Stomach smooth muscle (tissue), 2 donors: ENCODE data around the gene AARS2.
A peak's percentile ranks its signal among the peaks of the same experiment; 100 is the strongest.
"Not testable (repeated sequence)": the region's sequence is repeated elsewhere in the genome, so short reads cannot be mapped to it uniquely, and the experiment has no call there.

Experiments
- H3K27ac ChIP-seq: one replicate; pipeline ENCODE4 v1.7.0; 2013; ENCODE audit warnings: mild to moderate bottlenecking, low read length, inconsistent platforms
- H3K27me3 ChIP-seq, 2 donors: one replicate each; pipeline ENCODE4 v1.7.0; 2013; ENCODE audit warnings: low read length in 2 of 2; ENCODE audit not compliant: insufficient read depth in 2 of 2, control insufficient read depth in 1 of 2
- H3K36me3 ChIP-seq, 2 donors: one replicate each; pipeline ENCODE4 v1.7.0; 2013; ENCODE audit warnings: low read length in 2 of 2; ENCODE audit not compliant: control insufficient read depth in 2 of 2, insufficient read depth in 2 of 2
- H3K4me1 ChIP-seq: one replicate; pipeline ENCODE4 v1.7.0; 2013; ENCODE audit warnings: low read length; ENCODE audit not compliant: control insufficient read depth, insufficient read depth
- H3K4me3 ChIP-seq, 2 donors: one replicate each; pipeline ENCODE4 v1.7.0; 2013; ENCODE audit warnings: low read length in 2 of 2
- H3K9ac ChIP-seq, 2 donors: one replicate each; pipeline ENCODE4 v1.7.0; 2013; ENCODE audit warnings: low read length in 2 of 2, mild to moderate bottlenecking in 1 of 2
- H3K9me3 ChIP-seq, 2 donors: one replicate each; pipeline ENCODE4 v1.7.0; 2013; ENCODE audit warnings: low read length in 2 of 2; ENCODE audit not compliant: control insufficient read depth in 2 of 2
- donor health status: healthy.
- donor health status: Pancreatic carcinoma.

Gene AARS2

GRCh38 chr6:44312901-44313788 lies at the start of gene AARS2:
AARS2 (minus strand) TSS chr6:44313347; CDS start chr6:44313323, 24 bp downstream.
- Histone ChIP-seq H3K4me1 (peaks cover 7% of the 10 kb centered on the region), H3K27me3 (no peaks in the 10 kb centered on the region), H3K36me3 (peaks cover 22 to 24% of the 10 kb centered on the region in 2 donors), H3K27ac (peak within 1 kb of the TSS; percentile 64), H3K4me3 (peak within 1 kb of the TSS; percentile 89 to 96), H3K9ac (peak within 1 kb of the TSS; percentile 82 to 89), H3K9me3 (no peaks in the 10 kb centered on the region)

DNA sequence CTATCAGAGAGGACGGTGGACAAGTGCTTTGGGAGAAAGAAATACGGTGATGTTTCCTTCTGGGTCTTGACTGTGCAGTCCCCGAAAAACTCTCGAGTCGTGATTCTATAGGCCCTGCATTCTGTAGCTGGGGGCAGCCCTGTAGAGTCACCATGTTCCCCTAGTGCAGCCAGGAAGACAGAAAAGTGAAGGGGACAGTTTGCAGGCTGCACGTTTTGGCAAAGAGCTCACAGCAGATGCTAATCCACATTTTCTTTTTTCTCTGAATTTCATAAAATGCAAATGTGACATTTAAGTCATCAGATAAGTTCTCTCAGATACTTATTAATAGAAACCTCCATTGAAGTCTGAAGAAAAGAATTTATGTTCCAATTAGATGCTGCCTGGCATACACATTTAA lies 48.8 kb upstream of the AARS2 start:
- Histone ChIP-seq H3K27ac (no peak overlapping the region), H3K9ac (no peak overlapping the region), H3K9me3 (no peaks in the 10 kb centered on the region), H3K4me1 (no peaks in the 10 kb centered on the region), H3K4me3 (no peak overlapping the region), H3K36me3 (no peaks in the 10 kb centered on the region), H3K27me3 (no peaks in the 10 kb centered on the region)

- H3K4me1 ChIP-seq = no peaks in the 10 kb centered on the region
- H3K4me3 ChIP-seq = no peak overlapping the region
- H3K36me3 ChIP-seq = no peaks in the 10 kb centered on the region
- H3K9ac ChIP-seq = no peak overlapping the region
- peaks cover 3 to 4% of the 10 kb centered on the region in 2 donors for H3K9me3 ChIP-seq
- H3K27me3 ChIP-seq = no peaks in the 10 kb centered on the region
- no peak overlapping the region for H3K27ac ChIP-seq
These were observed 46.8 kb upstream of the AARS2 start for GRCh38 chr6:44359973-44360372.

DNA sequence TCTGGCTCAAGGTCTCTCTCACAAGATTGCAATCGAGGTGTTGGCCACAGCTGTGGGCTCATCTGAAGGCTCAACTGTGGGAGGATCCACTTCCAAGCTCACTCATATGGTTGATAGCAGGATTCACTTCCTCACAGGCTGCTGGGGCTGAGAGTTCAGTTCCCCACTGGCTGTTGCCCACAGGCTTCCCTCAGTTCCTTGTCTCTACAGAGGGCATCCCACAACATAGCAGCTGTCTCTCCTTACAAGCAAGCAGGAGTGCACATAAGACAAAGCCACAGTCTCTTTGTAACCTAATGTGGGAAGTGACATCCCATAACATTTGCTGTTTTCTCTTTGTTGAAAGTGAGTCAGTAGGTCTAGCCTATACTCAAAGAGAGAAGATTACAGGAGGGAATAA lies 43.3 kb upstream of the AARS2 start:
- no peaks in the 10 kb centered on the region for H3K4me1 ChIP-seq
- no peaks in the 10 kb centered on the region for H3K36me3 ChIP-seq
- no peak overlapping the region for H3K9ac ChIP-seq
- H3K27me3 ChIP-seq = no peaks in the 10 kb centered on the region
- peaks cover 3 to 4% of the 10 kb centered on the region in 2 donors for H3K9me3 ChIP-seq
- no peak overlapping the region for H3K27ac ChIP-seq
- H3K4me3 ChIP-seq = no peak overlapping the region

GRCh38 chr6:44355640-44356039 lies 42.5 kb upstream of the AARS2 start:
- Histone ChIP-seq H3K27me3 (no peaks in the 10 kb centered on the region), H3K4me1 (no peaks in the 10 kb centered on the region)

GRCh38 chr6:44353336-44353735 lies 40.2 kb upstream of the AARS2 start:
- no peak overlapping the region for H3K27ac ChIP-seq
- H3K27me3 ChIP-seq = no peaks in the 10 kb centered on the region
- H3K4me3 ChIP-seq = no peak overlapping the region
- no peaks in the 10 kb centered on the region for H3K36me3 ChIP-seq
- H3K9me3 ChIP-seq = peaks cover 3 to 4% of the 10 kb centered on the region in 2 donors
- H3K9ac ChIP-seq = no peak overlapping the region
- no peaks in the 10 kb centered on the region for H3K4me1 ChIP-seq

More at GRCh38 chr6:44355640-44356039, 42.5 kb upstream of the AARS2 start:
- Histone ChIP-seq H3K9me3 (peaks cover 3 to 4% of the 10 kb centered on the region in 2 donors), H3K9ac (no peak overlapping the region), H3K4me3 (no peak overlapping the region), H3K36me3 (no peaks in the 10 kb centered on the region), H3K27ac (no peak overlapping the region)

DNA sequence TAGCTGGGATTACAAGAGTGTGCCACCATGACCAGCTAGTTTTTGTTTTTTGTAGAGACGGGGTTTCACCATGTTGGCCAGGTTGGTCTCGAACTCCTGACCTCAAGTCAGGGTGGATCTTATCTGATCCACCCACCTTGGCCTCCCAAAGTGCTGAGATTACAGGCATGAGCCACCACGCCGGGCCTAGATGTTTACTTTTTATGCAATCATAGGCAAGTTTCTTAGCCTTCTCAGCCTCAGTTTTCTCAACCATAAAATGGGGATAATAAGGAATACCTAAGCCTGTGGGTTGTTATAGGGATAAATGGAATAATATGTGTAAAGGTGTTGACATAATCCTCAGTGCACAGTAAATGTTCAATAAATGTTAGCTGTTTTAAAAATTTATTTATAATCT lies 39.1 kb upstream of the AARS2 start:
- H3K36me3 ChIP-seq = no peaks in the 10 kb centered on the region
- no peak overlapping the region for H3K9ac ChIP-seq
- no peaks in the 10 kb centered on the region for H3K4me1 ChIP-seq
- H3K27me3 ChIP-seq = no peaks in the 10 kb centered on the region
- H3K27ac ChIP-seq = no peak overlapping the region
- peaks cover 3 to 4% of the 10 kb centered on the region in 2 donors for H3K9me3 ChIP-seq
- no peak overlapping the region for H3K4me3 ChIP-seq

GRCh38 chr6:44350650-44350994 lies 37.5 kb upstream of the AARS2 start:
- not testable (repeated sequence) for H3K27ac ChIP-seq, H3K4me1 ChIP-seq, H3K4me3 ChIP-seq, H3K36me3 ChIP-seq, H3K9me3 ChIP-seq, H3K9ac ChIP-seq, H3K27me3 ChIP-seq

GRCh38 chr6:44349904-44350649 lies 36.9 kb upstream of the AARS2 start:
- no peak overlapping the region for H3K27ac ChIP-seq
- H3K4me3 ChIP-seq = no peak overlapping the region
- H3K36me3 ChIP-seq = no peaks in the 10 kb centered on the region
- H3K9me3 ChIP-seq = no peaks in the 10 kb centered on the region
- H3K9ac ChIP-seq = no peak overlapping the region
- H3K27me3 ChIP-seq = peaks cover 0 to 3% of the 10 kb centered on the region in 2 donors
- H3K4me1 ChIP-seq = no peaks in the 10 kb centered on the region

GRCh38 chr6:44346818-44347217 lies 33.7 kb upstream of the AARS2 start:
- H3K27ac ChIP-seq, H3K36me3 ChIP-seq, H3K9me3 ChIP-seq, H3K4me3 ChIP-seq, H3K9ac ChIP-seq, H3K4me1 ChIP-seq: not testable (repeated sequence)
- H3K27me3 ChIP-seq = peaks cover 15 to 17% of the 10 kb centered on the region in 2 donors

- Histone ChIP-seq H3K27me3 (peaks cover 19 to 20% of the 10 kb centered on the region in 2 donors), H3K4me3 (peak within 1 kb of the TSS; percentile 10 to 47), H3K27ac (no peak within 1 kb of the TSS), H3K9ac (no peak within 1 kb of the TSS), H3K9me3 (no peaks in the 10 kb centered on the region), H3K36me3 (no peaks in the 10 kb centered on the region), H3K4me1 (peaks cover 3% of the 10 kb centered on the region)
These were observed 29.3 kb upstream of the AARS2 start, which contains the start of gene SPATS1 for GRCh38 chr6:44342489-44342888. SPATS1 (plus strand) TSS chr6:44342650; CDS start chr6:44343096, 446 bp downstream.
